ENCODE data around the gene RNF183.

DNA sequence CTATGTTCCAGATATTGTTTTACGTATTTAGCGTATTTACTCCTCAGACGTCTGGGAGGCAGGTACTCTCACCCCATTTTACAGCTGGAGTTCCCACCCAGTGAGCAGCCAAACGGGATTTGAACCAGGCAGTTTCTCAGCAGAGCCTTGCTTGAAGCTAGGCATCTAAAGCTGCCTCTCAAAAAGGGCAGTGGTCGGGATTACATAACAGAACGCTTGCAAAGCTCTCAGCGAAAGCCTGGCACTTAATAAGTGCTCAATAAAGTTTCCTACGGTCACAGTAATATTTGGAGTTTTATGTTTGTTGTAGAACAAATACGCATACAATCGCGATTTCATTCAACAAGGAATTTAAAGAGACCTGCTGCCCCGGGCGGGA lies 45.9 kb upstream of the RNF183 start:
- TF ChIP-seq, protein P1, sequence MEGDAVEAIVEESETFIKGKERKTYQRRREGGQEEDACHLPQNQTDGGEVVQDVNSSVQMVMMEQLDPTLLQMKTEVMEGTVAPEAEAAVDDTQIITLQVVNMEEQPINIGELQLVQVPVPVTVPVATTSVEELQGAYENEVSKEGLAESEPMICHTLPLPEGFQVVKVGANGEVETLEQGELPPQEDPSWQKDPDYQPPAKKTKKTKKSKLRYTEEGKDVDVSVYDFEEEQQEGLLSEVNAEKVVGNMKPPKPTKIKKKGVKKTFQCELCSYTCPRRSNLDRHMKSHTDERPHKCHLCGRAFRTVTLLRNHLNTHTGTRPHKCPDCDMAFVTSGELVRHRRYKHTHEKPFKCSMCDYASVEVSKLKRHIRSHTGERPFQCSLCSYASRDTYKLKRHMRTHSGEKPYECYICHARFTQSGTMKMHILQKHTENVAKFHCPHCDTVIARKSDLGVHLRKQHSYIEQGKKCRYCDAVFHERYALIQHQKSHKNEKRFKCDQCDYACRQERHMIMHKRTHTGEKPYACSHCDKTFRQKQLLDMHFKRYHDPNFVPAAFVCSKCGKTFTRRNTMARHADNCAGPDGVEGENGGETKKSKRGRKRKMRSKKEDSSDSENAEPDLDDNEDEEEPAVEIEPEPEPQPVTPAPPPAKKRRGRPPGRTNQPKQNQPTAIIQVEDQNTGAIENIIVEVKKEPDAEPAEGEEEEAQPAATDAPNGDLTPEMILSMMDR (IDR thresholded peaks at IDR 0.05) = no peak
- no peak for TF ChIP-seq POLR2A (IDR thresholded peaks at IDR 0.05)

Measured in body of pancreas (tissue), 4 donors.